Endothelial cell of hepatic sinusoid (primary cell): Measurements from ENCODE around the gene FAM131C.

Source experiments
- in situ Hi-C: cut with HindIII; loops from 2 replicates; pipeline ENCODE4 v1.10.0; 2017; ENCODE audit warnings: low sequenced_read_pairs

The FAM131C gene

GRCh38 chr1:16073490-16074119, at the start of gene FAM131C:
FAM131C (minus strand) TSS chr1:16073651; CDS start chr1:16073442, 209 bp downstream.
- in situ Hi-C loops = no loop called here

GRCh38 chr1:16122916-16123315, 49.5 kb upstream of the FAM131C start:
- in situ Hi-C loops = no loop called here

GRCh38 chr1:16122350-16122881, 49.0 kb upstream of the FAM131C start:
- in situ Hi-C loops = no loop called here

GRCh38 chr1:16120940-16121410, 47.5 kb upstream of the FAM131C start:
- in situ Hi-C loops = no loop called here

- in situ Hi-C loops = no loop called here
These were observed 47.0 kb upstream of the FAM131C start for GRCh38 chr1:16120407-16120806.

GRCh38 chr1:16119926-16120325, 46.5 kb upstream of the FAM131C start:
- in situ Hi-C loops = no loop called here

- in situ Hi-C loops = no loop called here
These were observed 46.1 kb upstream of the FAM131C start for GRCh38 chr1:16119504-16119903.

GRCh38 chr1:16118706-16119105, 45.3 kb upstream of the FAM131C start:
- in situ Hi-C loops = no loop called here

GRCh38 chr1:16117936-16118335, 44.5 kb upstream of the FAM131C start:
- in situ Hi-C loops = no loop called here

- in situ Hi-C loops = no loop called here
These were observed 43.9 kb upstream of the FAM131C start for GRCh38 chr1:16117369-16117768.

GRCh38 chr1:16116625-16117024, 43.2 kb upstream of the FAM131C start:
- in situ Hi-C loops = no loop called here

GRCh38 chr1:16116002-16116401, 42.6 kb upstream of the FAM131C start:
- in situ Hi-C loops = no loop called here

GRCh38 chr1:16115468-16115983, 42.1 kb upstream of the FAM131C start:
- in situ Hi-C loops = no loop called here

- in situ Hi-C loops = no loop called here
These were observed 41.3 kb upstream of the FAM131C start for GRCh38 chr1:16114527-16115467.

- in situ Hi-C loops = no loop called here
These were observed 39.4 kb upstream of the FAM131C start for GRCh38 chr1:16112596-16113555.

- in situ Hi-C loops = no loop called here
These were observed 38.5 kb upstream of the FAM131C start for GRCh38 chr1:16111771-16112595.

- in situ Hi-C loops = no loop called here
These were observed 37.4 kb upstream of the FAM131C start for GRCh38 chr1:16110884-16111283.

GRCh38 chr1:16110456-16110855, 37.0 kb upstream of the FAM131C start:
- in situ Hi-C loops = no loop called here

- in situ Hi-C loops = no loop called here
These were observed 36.1 kb upstream of the FAM131C start for GRCh38 chr1:16109571-16109970.
